HEK293 (cell line): ENCODE results near the gene VEZT.

Source experiments
- CTCF ChIP-seq: fragments of 450-650 bp; formaldehyde crosslinking; IDR thresholded peaks from 2 replicates; pipeline ENCODE4 v1.5.1; 2016; ENCODE audit warnings: missing biosample characterization, missing genetic modification characterization
- PRDM4 ChIP-seq: fragments of 450-650 bp; formaldehyde crosslinking; IDR thresholded peaks from 2 replicates; pipeline ENCODE4 v1.5.1; 2017; ENCODE audit warnings: missing biosample characterization, missing genetic modification characterization
- YY1 ChIP-seq: fragments of 450-650 bp; formaldehyde crosslinking; IDR thresholded peaks from 2 replicates; pipeline ENCODE4 v1.5.1; 2018; ENCODE audit warnings: missing biosample characterization, missing genetic modification characterization
- ZBTB6 ChIP-seq: fragments of 450-650 bp; formaldehyde crosslinking; IDR thresholded peaks from 2 replicates; pipeline ENCODE4 v1.5.1; 2017; ENCODE audit warnings: missing biosample characterization, missing genetic modification characterization
- ZNF138 ChIP-seq: fragments of 450-650 bp; formaldehyde crosslinking; IDR thresholded peaks from 2 replicates; pipeline ENCODE4 v1.5.1; 2016; ENCODE audit warnings: missing biosample characterization, missing genetic modification characterization, borderline replicate concordance
- ZNF24 ChIP-seq: fragments of 450-650 bp; formaldehyde crosslinking; IDR thresholded peaks from 2 replicates; pipeline ENCODE4 v1.5.1; 2016; ENCODE audit warnings: missing biosample characterization, missing genetic modification characterization
- ZNF274 ChIP-seq, 2 experiments: fragments of 200-500 bp in 1 of 2; fragments of 450-650 bp in 1 of 2; sonication (Bioruptor generic) in 1 of 2; formaldehyde crosslinking in 1 of 2; IDR thresholded peaks; 2 replicates each; pipeline versions ENCODE4 v1.5.1 to v1.6.1; 2014 to 2016; ENCODE audit warnings: borderline replicate concordance in 1 of 2, inconsistent platforms in 1 of 2, low read length in 1 of 2, missing biosample characterization in 1 of 2, missing genetic modification characterization in 1 of 2
- ZNF394 ChIP-seq: fragments of 450-650 bp; formaldehyde crosslinking; IDR thresholded peaks from 2 replicates; pipeline ENCODE4 v1.5.1; 2016; ENCODE audit warnings: missing biosample characterization, missing genetic modification characterization, mild to moderate bottlenecking, moderate library complexity, borderline replicate concordance
- ZNF623 ChIP-seq: fragments of 450-650 bp; formaldehyde crosslinking; IDR thresholded peaks from 2 replicates; pipeline ENCODE4 v1.5.1; 2016; ENCODE audit warnings: missing biosample characterization, missing genetic modification characterization
- ZNF624 ChIP-seq: fragments of 450-650 bp; formaldehyde crosslinking; IDR thresholded peaks from 2 replicates; pipeline ENCODE4 v1.5.1; 2017; ENCODE audit warnings: missing biosample characterization, missing genetic modification characterization

- TF ChIP-seq ZNF624 (no peak), CTCF (tag by site-specific recombination) (no peak), ZNF394 (tag by site-specific recombination) (no peak), PRDM4 (tag by site-specific recombination) (no peak), ZBTB6 (tag by site-specific recombination) (no peak), ZNF138 (tag by site-specific recombination) (no peak), ZNF24 (tag by site-specific recombination) (no peak), ZNF623 (no peak), YY1 (tag by site-specific recombination) (no peak), ZNF274 (IDR thresholded peaks at IDR 0.05; ENCODE audit: low read length) (no peak), ZNF274 (tag by site-specific recombination; IDR thresholded peaks at IDR 0.05; ENCODE audit: borderline replicate concordance) (no peak)
Measured at GRCh38 chr12:95258151-95258550, 40.5 kb downstream of the VEZT start.
